Inferior parietal cortex (tissue), 1 donor: ENCODE measurements around the gene CFAP157.

Source experiments
- DNase-seq: peaks from one replicate; pipeline ENCODE4 v3.0.0-alpha.2; 2016; ENCODE audit errors: extremely low spot score

CFAP157 gene

DNA sequence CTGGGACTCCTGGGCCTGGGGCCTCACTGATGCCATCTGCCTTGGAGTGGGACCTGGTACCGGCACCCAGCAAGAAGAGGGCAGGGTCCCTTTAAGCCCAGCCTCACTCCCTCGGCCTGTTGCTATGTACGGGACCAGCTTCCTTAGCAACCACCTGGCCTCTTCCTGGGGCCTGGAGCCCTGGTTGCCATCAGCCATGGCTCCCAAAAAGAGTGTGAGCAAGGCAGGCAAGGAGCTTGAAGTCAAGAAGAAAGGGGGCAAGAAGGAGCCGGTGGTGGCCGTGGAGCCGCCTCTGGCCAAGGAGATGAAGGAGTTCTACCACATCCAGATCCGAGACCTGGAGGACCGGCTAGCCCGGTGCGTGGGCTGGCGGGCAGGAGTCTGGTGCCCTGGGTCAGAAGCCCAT is at the start of gene CFAP157:
Gene CFAP157 (plus strand): TSS at position 153 of the 406 bp plus-strand sequence. CDS start 44 bp downstream, at position 197.
- no peak for DNase-seq

- no peak for DNase-seq
These were observed 48.4 kb upstream of the CFAP157 start for GRCh38 chr9:127658428-127658827.

DNA sequence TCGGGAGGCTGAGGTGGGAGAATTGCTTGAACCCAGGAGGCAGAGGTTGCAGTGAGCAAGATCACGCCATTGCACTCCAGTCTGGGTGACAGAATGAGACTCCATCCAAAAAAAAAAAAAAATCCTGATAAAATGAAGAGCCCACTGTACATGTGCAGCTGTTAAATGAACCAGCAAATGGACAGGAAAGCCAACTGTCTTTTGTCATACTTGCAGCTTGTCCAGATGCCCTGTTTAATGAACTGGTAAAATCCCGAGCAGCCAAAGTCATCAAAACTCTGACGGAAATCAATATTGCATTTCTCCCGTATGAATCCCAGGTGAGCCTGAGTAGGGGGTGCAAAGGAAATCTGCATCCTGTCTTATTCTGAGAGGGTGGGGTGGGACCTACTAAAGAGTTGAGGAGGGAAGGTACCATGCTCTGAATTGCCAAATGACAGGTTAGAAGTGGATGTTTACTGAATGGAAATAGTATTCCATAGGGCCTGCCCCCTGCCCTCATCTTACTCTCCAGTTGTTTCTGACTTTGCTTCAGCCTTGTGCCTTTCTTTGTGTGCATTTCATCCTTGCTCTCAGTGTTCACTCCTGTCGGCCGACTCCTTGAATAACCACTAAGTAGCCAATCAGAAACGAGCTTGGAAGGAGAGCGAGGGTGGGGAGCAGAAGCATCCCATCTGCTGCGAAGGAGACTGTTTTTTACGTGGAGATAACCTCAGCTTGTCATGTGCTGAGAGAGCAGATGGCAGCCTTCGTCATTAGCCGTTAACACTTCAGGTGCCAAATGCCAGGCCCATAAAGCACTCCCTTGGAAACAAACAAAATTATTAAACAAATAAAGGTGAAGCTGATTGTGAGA is 45.7 kb upstream of the CFAP157 start:
- peak; percentile 67 for DNase-seq

DNA sequence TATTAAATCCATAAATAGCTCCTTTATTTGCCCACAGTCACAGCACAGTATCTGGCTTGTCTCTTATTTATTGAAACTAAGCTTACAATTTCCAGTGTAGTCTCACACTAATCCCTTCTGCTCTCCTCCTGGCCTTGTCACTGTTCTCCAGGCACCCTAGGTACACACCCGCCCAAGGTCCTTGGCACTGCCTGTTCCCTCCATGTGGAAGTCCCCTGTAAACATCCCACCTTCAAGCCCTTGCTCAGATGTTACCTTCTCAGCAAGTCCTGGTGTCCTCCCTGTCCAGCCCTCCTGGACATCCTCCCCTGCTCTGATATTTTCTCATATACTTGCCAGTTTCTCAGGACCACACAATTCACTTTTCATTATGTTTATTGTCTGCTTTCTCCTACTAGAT is 44.2 kb upstream of the CFAP157 start:
- no peak for DNase-seq

GRCh38 chr9:127664324-127664677 is 42.5 kb upstream of the CFAP157 start:
- no peak for DNase-seq

DNA sequence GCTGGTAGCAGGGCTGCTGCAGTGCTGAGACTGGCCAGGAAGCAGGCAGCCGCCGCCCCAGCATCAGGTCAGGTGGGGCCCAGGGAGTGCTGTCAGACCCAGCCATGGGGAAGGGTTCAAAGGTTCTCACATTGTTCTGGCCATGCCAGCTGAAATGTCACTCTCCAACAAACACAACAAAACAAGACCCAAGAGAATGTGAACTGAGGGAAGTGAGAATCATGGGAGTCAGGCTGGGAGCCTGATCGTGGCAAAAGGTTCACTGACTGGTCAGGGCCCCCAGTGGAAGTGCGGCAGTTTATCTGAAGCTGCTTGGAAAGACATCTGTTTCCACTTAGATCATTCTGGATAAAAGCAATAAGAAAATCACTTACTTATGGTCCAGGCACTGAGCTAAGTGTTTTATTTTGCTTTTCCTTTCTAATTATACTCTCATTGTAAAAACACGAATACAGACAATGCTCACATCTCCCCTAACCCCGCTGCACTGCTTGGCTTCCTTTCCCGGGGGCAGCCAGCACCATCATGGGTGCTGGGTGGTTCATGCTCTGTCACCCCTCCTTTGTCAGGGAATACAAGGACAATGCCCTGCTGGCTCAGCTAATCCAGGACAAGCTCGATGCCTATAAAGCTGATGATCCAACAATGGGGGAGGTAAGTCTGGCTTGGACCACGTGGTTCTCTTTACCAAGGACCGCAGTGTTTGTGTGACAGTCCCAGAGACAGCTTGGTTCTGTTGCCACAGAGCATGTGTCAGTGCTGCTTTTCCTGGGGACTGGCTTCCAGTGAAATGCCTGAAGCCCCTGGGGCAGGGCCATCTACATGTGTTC is 41.9 kb upstream of the CFAP157 start:
- DNase-seq, result no peak

- DNase-seq, result peak; percentile 40
These were observed 39.5 kb upstream of the CFAP157 start for GRCh38 chr9:127667127-127667844.

DNA sequence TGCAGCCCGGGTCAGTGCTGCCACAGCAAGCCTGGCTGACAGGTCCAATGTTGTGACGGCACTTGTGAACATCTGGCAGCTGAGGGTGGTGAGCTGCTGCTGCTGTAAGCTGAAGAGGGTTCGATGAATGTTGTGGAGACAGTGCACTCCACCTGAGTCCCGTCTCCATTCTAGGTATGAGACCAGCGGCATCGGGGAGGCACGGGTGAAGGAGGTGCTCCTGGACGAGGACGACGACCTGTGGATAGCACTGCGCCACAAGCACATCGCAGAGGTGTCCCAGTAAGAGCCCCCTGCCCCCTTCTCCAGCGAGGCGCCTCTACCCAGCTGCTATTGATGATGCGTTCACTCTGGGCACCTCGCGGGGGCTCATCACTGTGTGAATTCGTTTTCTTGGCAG is 38.9 kb upstream of the CFAP157 start:
- no peak for DNase-seq

DNA sequence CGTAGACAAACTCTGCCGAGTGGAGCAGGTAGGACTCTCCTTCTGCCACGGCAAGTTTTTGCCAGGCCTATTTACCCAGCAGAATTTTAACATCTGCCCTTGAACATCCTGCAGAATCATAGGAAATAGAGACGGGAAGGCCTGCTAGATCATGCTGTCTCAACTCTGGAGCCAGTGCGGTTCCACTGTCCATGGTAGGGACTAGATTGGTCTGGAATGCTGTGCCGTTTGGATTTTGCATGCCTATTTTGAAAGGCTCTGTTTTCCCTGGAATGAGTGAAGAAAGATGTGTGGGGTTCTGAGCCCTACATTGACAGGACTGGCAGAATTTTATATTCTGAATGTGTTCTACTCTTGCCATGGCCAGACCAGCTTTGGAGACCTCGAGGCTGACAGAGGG is 33.6 kb upstream of the CFAP157 start:
- no peak for DNase-seq

DNA sequence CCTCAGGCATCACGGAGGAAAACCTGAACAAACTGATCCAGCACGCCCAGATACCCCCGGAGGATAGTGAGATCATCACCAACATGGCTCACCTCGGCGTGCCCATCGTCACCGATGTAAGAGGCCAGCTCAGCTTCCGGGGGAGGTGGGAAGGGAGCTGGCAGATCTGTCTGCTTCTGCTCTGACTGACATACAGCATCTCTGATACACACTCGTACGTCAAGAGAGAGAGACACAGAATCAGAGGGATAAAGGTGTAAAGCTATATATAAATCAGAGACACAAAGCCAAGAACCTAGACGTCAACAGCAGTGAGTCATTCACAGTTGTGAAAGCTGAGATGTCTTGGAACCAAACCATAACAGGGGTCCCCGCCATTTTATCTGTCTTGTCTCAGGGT is 30.1 kb upstream of the CFAP157 start:
- peak; percentile 51 for DNase-seq

DNA sequence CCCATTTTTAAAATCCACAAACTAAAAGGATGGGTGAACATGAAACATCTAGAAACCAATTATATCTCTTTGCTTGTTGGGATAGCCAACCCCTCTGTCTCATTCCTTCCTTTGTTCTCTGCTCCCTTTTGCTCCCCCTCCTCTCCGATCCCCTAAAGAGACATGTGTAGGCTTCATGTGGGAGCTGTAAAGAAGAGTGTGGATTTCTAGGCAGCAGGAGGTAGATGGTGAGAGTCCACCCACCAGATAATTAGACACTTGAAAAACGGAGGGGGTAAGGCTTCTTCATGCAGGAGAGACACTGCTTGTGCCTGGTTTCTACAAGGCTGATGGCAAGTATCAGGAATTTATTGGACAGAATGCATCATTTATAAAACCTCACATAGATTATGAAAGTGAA is 27.3 kb upstream of the CFAP157 start:
- DNase-seq, result peak; percentile 21

- peak; percentile 35 for DNase-seq
These were observed 26.6 kb upstream of the CFAP157 start for GRCh38 chr9:127680226-127680625.

GRCh38 chr9:127680846-127681245 is 25.9 kb upstream of the CFAP157 start:
- peak; percentile 58 for DNase-seq

DNA sequence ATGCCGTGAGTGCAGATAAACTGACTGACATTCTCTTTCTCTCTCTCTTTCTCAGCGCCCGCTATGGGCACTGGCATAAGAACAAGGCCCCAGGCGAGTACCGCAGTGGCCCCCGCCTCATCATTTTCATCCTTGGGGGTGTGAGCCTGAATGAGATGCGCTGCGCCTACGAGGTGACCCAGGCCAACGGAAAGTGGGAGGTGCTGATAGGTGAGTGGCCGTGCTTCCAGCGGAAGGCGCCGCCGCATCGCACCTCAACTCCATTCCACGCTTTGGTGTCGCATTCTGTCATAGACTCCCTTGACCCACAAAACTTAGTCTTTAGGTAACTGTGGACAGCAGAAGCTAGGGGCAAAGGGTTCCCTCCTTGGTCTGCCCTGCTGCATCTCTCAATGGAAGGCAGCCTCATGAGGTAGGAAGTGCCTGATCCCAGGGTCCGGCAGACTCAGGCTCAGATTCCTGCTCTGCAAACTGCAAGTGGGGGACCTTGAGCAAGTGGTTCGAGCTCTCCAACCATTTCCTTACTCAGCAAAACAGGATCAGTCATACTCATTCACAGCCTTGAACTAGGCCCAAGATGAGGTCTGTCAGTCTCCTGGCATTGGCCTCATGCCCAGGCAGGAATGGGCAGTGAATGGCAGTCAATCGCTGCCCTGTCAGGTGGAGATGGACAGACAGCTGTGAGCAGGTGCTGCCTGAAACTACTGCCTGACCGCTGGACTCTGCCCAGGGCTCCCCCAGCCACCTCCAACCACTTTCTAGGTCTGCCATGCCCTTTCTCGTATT is 24.2 kb upstream of the CFAP157 start:
- DNase-seq, result no peak

GRCh38 chr9:127683723-127684122 is 23.1 kb upstream of the CFAP157 start:
- no peak for DNase-seq

DNA sequence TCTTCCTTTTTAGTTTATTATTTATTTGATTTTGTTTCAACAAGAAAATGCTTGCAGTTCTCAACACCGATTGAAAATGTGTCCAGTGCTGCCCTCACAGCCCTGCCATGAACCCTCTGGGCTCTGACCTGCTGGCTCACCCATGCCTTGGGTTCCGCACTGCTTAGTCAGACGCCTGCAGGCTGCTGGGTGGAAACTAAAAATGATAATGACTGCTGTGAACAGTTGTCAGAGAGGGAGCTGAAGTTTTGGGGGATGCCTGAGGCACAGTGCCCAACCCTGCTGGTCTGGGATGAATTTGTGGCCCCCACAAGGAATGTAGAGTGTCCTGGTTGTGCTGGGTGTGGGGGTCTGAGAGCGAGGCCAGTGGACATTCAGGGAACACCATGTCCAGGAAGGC is 22.2 kb upstream of the CFAP157 start:
- no peak for DNase-seq

DNA sequence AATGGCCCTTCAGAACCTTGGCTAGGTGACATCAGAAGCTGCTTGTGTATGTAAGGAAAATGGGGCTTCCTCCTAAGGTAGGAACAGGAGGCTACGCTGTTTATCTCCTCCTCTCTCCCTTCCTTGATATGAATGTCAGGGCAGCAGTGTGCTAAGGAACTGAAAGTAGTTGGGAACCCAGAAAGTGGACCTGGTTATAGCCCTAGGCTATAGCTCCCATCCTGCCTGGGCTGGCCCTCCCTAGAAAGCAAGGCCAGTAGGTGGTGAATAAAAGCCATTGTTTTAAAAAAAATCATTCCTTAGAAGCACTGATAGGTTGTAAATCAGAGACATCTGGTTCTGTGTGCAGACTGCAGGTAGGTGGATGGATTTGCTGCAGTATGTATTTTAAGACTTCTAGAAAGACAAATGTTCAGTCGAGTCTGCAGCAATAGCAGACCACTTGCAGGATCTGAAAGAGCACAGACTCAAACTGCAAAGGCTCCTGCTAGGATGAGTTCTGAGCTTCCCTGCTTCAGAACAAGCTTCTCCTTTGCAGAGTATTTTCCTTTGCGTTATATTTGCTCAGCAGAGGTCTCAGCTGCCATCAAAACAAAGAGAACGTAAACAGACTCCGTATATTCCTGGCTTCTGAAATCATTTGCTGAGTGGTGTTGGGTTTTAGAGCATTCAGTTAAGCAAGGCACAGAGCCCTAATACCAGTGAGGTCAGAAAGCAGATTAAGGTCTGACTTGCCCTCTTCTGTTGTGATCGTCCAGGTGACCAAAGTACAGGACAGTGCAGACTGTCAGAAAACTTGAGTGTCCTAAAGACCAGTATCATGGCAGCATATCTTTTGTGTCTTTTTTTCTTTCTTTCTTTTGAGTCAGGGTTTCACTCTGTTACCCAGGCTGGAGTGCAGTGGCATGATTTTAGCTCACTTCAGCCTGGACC is 20.1 kb upstream of the CFAP157 start:
- DNase-seq, result peak; percentile 33

- DNase-seq, result no peak
These were observed 17.3 kb upstream of the CFAP157 start for GRCh38 chr9:127689329-127690000.

DNA sequence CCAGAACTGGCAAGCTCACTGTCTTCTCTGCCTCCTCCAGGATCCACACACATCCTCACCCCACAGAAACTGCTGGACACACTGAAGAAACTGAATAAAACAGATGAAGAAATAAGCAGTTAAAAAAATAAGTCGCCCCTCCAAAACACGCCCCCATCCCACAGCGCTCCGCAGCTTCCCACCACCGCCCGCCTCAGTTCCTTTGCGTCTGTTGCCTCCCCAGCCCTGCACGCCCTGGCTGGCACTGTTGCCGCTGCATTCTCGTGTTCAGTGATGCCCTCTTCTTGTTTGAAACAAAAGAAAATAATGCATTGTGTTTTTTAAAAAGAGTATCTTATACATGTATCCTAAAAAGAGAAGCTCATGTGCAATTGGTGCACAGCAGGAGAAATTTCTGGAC is 16.1 kb upstream of the CFAP157 start:
- DNase-seq, result no peak

DNA sequence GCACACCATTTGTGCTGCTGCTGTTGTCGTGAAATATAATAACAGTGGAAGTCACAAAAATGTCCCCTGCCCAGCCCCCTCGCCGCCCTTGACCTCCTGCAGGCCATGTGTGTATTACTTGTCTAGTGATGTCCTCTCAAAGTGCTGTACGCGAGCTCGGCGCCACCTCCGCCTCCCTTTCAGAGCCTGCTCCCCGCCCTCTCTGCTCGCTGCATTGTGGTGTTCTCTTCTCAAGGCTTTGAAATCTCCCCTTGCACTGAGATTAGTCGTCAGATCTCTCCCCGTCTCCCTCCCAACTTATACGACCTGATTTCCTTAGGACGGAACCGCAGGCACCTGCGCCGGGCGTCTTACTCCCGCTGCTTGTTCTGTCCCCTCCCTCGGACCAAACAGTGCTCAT is 14.7 kb upstream of the CFAP157 start:
- DNase-seq, result no peak
